ENCODE data around the gene NACA2. TPM values are rescaled to one million over a fixed set of nuclear protein-coding genes. Genes with fewer than 3 reads are reported as not detected.
A peak's percentile ranks its signal among the peaks of the same experiment; 100 is the strongest.

NACA2 gene
- polyA plus RNA-seq, 1 experiment: not detected

DNA sequence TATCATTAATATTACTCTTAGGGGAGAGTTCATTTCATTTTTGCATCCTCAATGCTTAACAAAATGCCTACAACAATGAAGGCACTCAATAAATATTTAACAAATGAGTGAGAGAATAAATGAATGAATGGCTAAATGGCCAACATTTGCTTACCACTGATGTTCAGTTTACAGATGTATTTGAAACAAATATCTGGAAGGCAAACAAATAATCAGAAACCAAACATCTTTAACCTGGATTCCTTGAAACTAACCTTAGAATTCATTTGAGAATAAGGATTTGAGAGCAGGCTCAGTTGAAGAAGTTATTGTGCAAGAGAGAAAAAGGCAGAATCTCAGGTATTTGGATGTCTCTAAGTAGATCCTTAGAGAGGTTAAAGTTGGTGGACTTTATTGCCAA is 8.4 kb downstream of the NACA2 start:
- CTCF ChIA-PET: interaction anchor here (1.1 to 3.9 kb wide), 6 partner anchors 8 to 170 kb away, joined by 3 to 38 read pairs (median 6); no protein-coding TSS in a partner anchor
- Histone ChIP-seq H3K27me3 (ENCODE audit: control insufficient read depth, insufficient read depth, low read length) (no peaks in the 10 kb centered on the region), H3K36me3 (ENCODE audit: control insufficient read depth, insufficient read depth, low read length) (no peaks in the 10 kb centered on the region), H3K4me3 (ENCODE audit: low read depth, low read length) (no peak overlapping the region)
- no peak for DNase-seq (ENCODE audit: low read depth)
- POLR2A ChIA-PET: no interaction called here
- TF ChIP-seq, protein P1, sequence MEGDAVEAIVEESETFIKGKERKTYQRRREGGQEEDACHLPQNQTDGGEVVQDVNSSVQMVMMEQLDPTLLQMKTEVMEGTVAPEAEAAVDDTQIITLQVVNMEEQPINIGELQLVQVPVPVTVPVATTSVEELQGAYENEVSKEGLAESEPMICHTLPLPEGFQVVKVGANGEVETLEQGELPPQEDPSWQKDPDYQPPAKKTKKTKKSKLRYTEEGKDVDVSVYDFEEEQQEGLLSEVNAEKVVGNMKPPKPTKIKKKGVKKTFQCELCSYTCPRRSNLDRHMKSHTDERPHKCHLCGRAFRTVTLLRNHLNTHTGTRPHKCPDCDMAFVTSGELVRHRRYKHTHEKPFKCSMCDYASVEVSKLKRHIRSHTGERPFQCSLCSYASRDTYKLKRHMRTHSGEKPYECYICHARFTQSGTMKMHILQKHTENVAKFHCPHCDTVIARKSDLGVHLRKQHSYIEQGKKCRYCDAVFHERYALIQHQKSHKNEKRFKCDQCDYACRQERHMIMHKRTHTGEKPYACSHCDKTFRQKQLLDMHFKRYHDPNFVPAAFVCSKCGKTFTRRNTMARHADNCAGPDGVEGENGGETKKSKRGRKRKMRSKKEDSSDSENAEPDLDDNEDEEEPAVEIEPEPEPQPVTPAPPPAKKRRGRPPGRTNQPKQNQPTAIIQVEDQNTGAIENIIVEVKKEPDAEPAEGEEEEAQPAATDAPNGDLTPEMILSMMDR (IDR thresholded peaks at IDR 0.05; ENCODE audit: insufficient read depth, low read depth, low read length): no peak

DNA sequence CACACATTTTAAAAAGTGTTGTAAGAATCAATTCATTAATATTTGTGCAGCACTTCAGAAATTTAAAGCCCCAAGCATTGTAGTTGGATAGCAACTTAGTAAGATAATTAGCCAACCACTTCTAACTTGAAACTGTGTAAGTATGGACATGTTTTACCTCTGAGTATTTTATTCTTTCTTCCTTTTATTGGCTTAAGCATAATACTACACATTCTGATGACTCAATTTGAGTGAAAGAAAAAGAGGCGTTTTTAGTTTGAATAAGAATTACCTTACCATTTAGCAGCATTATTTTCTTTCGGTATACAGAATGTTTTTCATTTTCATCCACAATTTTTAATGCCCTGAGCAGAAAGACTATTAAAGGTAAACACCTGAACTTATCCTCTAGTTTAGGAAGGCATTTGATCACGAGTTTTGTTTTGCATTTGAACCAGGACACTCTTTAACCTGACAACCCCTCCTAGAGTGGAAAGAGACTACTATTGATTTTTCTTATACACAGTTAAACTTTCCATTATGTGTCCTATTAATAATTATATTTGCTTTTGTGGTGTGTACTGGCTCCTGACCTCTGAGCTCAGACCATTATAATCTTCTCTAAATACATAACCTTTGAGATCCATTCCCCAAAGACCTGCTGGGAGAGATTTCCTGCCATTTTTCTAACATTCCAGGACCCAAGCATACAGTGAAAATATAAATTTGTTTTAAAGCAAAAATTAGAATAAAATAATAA is 9.2 kb downstream of the NACA2 start:
- H3K27me3 ChIP-seq (ENCODE audit: control insufficient read depth, insufficient read depth, low read length): no peaks in the 10 kb centered on the region
- POLR2A ChIA-PET: no interaction called here
- TF ChIP-seq, protein P1 (IDR thresholded peaks at IDR 0.05; ENCODE audit: insufficient read depth, low read depth, low read length): no peak
- CTCF ChIA-PET: interaction anchor here (3.9 kb wide), 1 partner anchor 169 kb away, joined by 38 read pairs; no protein-coding TSS in a partner anchor
- H3K4me3 ChIP-seq (ENCODE audit: low read depth, low read length): no peak overlapping the region
- no peak for DNase-seq (ENCODE audit: low read depth)
- no peaks in the 10 kb centered on the region for H3K36me3 ChIP-seq (ENCODE audit: control insufficient read depth, insufficient read depth, low read length)

DNA sequence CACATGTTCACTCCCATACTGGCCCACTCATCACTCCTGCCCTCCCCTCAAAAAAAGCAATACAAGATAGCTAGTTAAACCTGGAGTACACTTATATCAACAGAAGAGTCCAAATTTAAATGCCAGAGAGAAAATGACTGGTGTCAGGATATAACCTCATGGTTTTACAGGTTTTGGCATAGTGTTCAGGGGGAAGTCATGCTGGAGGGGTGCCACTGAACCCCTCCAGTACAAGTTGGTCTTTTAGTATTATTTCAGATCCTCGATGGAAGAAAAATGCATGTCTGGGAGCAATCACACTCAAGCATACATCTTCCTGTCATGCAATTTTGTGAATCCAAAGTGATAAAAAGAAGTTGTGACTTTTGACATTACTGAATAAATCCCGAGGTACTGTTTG is 10.5 kb downstream of the NACA2 start:
- DNase-seq (ENCODE audit: low read depth): no peak
- POLR2A ChIA-PET: interaction anchor here (0.6 kb wide), 1 partner anchor 85 kb away, joined by 3 read pairs; no protein-coding TSS in a partner anchor
- no peak overlapping the region for H3K4me3 ChIP-seq (ENCODE audit: low read depth, low read length)
- H3K36me3 ChIP-seq (ENCODE audit: control insufficient read depth, insufficient read depth, low read length): no peaks in the 10 kb centered on the region
- H3K27me3 ChIP-seq (ENCODE audit: control insufficient read depth, insufficient read depth, low read length): no peaks in the 10 kb centered on the region
- TF ChIP-seq, protein P1 (IDR thresholded peaks at IDR 0.05; ENCODE audit: insufficient read depth, low read depth, low read length): no peak
- CTCF ChIA-PET: interaction anchor here (0.9 to 1.4 kb wide), 2 partner anchors 30 to 168 kb away, joined by 4 to 12 read pairs; no protein-coding TSS in a partner anchor

DNA sequence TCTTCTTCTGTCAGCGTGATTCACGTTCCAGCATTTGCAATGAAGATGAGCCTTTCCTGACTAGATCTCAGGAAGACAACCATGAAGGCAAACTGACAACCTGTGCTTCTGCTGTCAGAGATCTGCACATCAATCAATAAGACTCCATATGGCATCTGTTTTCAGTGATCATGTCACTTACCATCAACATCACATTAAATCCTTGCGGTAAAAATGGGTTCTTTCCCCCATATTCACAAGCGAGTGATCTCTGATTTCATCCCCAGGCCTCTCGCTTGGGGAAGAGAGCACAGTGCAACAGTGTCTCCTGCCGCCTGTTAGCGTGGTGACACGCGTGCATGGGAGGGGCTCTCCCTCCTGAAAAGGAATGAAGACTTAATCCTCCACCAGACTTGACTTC is 11.1 kb downstream of the NACA2 start:
- POLR2A ChIA-PET: no interaction called here
- CTCF ChIA-PET: interaction anchor here (1.4 kb wide), 1 partner anchor 167 kb away, joined by 12 read pairs; no protein-coding TSS in a partner anchor
- Histone ChIP-seq H3K4me3 (ENCODE audit: low read depth, low read length) (no peak overlapping the region), H3K36me3 (ENCODE audit: control insufficient read depth, insufficient read depth, low read length) (no peaks in the 10 kb centered on the region), H3K27me3 (ENCODE audit: control insufficient read depth, insufficient read depth, low read length) (no peaks in the 10 kb centered on the region)
- no peak for DNase-seq (ENCODE audit: low read depth)
- TF ChIP-seq, protein P1 (IDR thresholded peaks at IDR 0.05; ENCODE audit: insufficient read depth, low read depth, low read length): peak; percentile 49

DNA sequence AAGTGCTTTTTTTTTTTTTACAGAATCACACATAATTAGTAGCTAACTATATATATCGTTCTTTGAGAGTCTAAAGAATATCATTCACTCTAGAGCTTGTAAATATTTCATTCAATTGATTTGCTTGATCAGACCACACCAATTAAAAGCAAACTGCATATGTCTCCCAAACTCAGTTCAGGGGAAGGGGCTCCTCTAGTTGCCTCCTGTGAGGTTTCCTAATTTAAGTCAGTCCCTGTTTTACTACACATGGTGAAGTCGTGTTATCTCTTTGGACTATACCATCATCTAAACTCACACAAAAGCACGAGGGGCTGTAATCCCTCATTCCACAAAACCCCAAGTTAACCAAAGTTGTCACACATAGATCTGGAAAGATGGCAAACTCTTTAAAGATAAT is 11.7 kb downstream of the NACA2 start:
- Histone ChIP-seq H3K27me3 (ENCODE audit: control insufficient read depth, insufficient read depth, low read length) (no peaks in the 10 kb centered on the region), H3K36me3 (ENCODE audit: control insufficient read depth, insufficient read depth, low read length) (no peaks in the 10 kb centered on the region), H3K4me3 (ENCODE audit: low read depth, low read length) (no peak overlapping the region)
- ChIA-PET CTCF (interaction anchor here (0.9 to 9.7 kb wide), 4 partner anchors 23 to 165 kb away, joined by 3 to 206 read pairs (median 4); no protein-coding TSS in a partner anchor), POLR2A (interaction anchor here (0.6 kb wide), 1 partner anchor 78 kb away, joined by 3 read pairs; no protein-coding TSS in a partner anchor)
- TF ChIP-seq, protein P1 (IDR thresholded peaks at IDR 0.05; ENCODE audit: insufficient read depth, low read depth, low read length): no peak
- no peak for DNase-seq (ENCODE audit: low read depth)
